Body of pancreas (tissue), 4 donors: ENCODE data around the gene SCUBE1. TPM values are rescaled to one million over a fixed set of nuclear protein-coding genes. Genes with fewer than 3 reads are reported as not detected.

Experiments
- ATAC-seq: fragments of 150-250 bp; one replicate; pipeline ENCODE4 v1.9.1; 2016
- DNase-seq, 4 donors: peaks; one replicate each; pipeline ENCODE4 v3.0.0-alpha.2; 2019
- H3K27ac ChIP-seq, 4 donors: fragments of 200-600 bp; sonication (generic); 1 replicate in 3 of 4; 2 replicates in 1 of 4; pipeline versions ENCODE4 v1.5.1 to v1.6.1; 2016 to 2019; ENCODE audit warnings: mild to moderate bottlenecking in 1 of 4, mixed read lengths in 1 of 4, moderate library complexity in 1 of 4
- H3K27me3 ChIP-seq, 2 donors: fragments of 200-600 bp; sonication (generic); one replicate each; pipeline ENCODE4 v1.6.0; 2016; ENCODE audit warnings: mild to moderate bottlenecking in 1 of 2
- H3K36me3 ChIP-seq, 2 donors: fragments of 200-600 bp; sonication (generic); replicated peaks in 1 of 2; 2 replicates each; pipeline ENCODE4 v1.5.1; 2016; ENCODE audit warnings: low read depth in 2 of 2; ENCODE audit not compliant: insufficient read depth in 1 of 2
- H3K4me1 ChIP-seq: fragments of 200-600 bp; sonication (generic); one replicate; pipeline ENCODE4 v1.6.0; 2016
- H3K4me3 ChIP-seq, 2 donors: fragments of 200-600 bp; sonication (generic); 1 replicate in 1 of 2; 2 replicates in 1 of 2; pipeline ENCODE4 v1.5.1; 2016 to 2019
- H3K9me3 ChIP-seq, 3 donors: fragments of 200-600 bp; sonication (generic); 1 replicate in 2 of 3; 2 replicates in 1 of 3; pipeline ENCODE4 v1.5.1; 2016
- POLR2A ChIP-seq, 3 donors: fragments of 450-650 bp; IDR thresholded peaks; one replicate each; pipeline ENCODE4 v1.6.1; 2016; ENCODE audit warnings: antibody characterized with exemption in 3 of 3, mild to moderate bottlenecking in 2 of 3
- WGBS, 2 donors: methylation state at CpG; one replicate each; pipeline ENCODE4 v1.1.5; 2017; 5-methylcytosine and 5-hydroxymethylcytosine counted together
- intact Hi-C: fragments of 100-400 bp; cut with DNase I; formaldehyde crosslinking; loops from one replicate; pipeline ENCODE4 v1.15.1; 2023
- total RNA-seq, 2 donors: library from RNA; depleted of rRNA; stranded (reverse); fragments of >200 nt; gene quantifications; one replicate each; pipeline ENCODE4 v1.1.0, GENCODE V29; 2016
- TF ChIP-seq, protein P1 (sequence below), 7 experiments: fragments of 450-650 bp in 4 of 7; fragments of 200-600 bp in 3 of 7; sonication (generic) in 3 of 7; IDR thresholded peaks; one replicate each; pipeline ENCODE4 v1.5.1; 2016 to 2019; ENCODE audit warnings: antibody characterized with exemption in 7 of 7

SCUBE1 gene
- total RNA-seq, 2 donors from 2014 or later = under 0.01 to 0.26 TPM

DNA sequence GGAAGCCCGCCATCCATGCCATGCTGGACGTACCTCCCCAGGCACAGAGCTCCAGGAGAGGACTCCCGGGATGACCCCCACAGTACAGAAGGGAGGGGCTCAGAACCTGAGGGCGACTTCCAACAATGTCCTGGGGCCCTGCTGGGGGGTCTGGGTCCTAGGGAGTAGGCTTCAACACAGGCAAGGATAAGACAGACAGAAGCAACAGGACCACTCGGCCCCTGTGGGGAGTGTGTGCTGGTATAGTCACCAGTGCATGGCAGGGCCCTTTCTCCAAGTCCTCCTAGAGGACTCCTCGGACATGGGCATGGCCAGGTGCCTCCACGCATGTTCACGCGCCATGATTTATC, 173.1 kb downstream of the SCUBE1 start:
- intact Hi-C loops = no loop called here
- TF ChIP-seq, protein P1, sequence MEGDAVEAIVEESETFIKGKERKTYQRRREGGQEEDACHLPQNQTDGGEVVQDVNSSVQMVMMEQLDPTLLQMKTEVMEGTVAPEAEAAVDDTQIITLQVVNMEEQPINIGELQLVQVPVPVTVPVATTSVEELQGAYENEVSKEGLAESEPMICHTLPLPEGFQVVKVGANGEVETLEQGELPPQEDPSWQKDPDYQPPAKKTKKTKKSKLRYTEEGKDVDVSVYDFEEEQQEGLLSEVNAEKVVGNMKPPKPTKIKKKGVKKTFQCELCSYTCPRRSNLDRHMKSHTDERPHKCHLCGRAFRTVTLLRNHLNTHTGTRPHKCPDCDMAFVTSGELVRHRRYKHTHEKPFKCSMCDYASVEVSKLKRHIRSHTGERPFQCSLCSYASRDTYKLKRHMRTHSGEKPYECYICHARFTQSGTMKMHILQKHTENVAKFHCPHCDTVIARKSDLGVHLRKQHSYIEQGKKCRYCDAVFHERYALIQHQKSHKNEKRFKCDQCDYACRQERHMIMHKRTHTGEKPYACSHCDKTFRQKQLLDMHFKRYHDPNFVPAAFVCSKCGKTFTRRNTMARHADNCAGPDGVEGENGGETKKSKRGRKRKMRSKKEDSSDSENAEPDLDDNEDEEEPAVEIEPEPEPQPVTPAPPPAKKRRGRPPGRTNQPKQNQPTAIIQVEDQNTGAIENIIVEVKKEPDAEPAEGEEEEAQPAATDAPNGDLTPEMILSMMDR (IDR thresholded peaks at IDR 0.05) = no peak
- no peak for TF ChIP-seq POLR2A (IDR thresholded peaks at IDR 0.05)
- H3K27me3 ChIP-seq = no peaks in the 10 kb centered on the region
- 90 to 96% methylated on average over 5 to 9 of the region's 9 CpGs for WGBS, 2 donors
- H3K27ac ChIP-seq = no peak overlapping the region
- H3K4me3 ChIP-seq = no peak overlapping the region
- DNase-seq (no peak), ATAC-seq (no peak)
- no peaks in the 10 kb centered on the region for H3K9me3 ChIP-seq
- H3K36me3 ChIP-seq = peaks cover 9 to 17% of the 10 kb centered on the region in 2 donors
- no peaks in the 10 kb centered on the region for H3K4me1 ChIP-seq

DNA sequence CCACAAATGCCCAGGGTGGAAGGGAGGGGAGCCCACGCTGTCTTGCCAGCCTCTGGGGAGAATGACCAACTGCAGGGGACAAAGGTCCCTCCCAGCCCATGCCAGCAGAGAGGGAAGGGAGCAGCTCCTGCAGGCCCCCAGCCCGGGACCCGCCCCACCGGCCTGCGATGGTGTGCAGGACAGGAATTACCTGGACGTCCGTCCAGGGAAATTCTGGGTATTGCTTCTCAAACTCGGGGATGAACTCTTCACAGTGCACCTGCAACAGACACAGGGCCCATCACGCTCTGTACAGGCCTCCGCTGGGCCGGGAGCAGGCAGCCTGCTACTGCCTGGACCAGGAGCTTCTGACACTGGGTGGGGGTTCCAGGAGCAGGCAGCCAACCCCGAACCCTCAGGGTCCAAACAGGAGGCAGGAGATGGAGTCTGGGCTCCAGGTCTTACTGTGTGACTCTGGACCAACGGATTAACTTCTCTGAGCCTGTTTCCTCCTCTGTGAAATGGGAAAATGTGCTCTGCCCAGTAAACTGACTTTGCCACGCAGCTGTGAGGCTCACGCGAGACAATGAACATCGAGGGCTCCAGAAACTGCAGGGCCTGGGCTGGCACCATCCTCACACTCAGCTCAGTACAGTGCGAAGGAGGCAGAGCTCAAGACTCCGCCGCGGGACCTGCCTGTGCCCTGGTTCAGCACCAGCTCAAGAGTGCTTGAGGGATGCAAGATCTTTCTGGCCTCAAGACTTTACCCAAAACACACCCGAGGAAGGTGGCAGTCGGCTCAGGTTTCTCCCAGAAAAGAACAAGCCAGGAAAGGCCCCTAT, 173.7 kb downstream of the SCUBE1 start:
- TF ChIP-seq, protein P1 (IDR thresholded peaks at IDR 0.05) = no peak
- TF ChIP-seq POLR2A (IDR thresholded peaks at IDR 0.05) = no peak
- Histone ChIP-seq H3K4me3 (no peak overlapping the region), H3K27ac (no peak overlapping the region), H3K27me3 (no peaks in the 10 kb centered on the region), H3K4me1 (no peaks in the 10 kb centered on the region), H3K36me3 (peaks cover 9 to 16% of the 10 kb centered on the region in 2 donors), H3K9me3 (no peaks in the 10 kb centered on the region)
- DNase-seq = no peak
- intact Hi-C loops = no loop called here
- ATAC-seq = no peak
- WGBS, 2 donors = 87 to 89% methylated on average over 12 to 23 of the region's 23 CpGs

DNA sequence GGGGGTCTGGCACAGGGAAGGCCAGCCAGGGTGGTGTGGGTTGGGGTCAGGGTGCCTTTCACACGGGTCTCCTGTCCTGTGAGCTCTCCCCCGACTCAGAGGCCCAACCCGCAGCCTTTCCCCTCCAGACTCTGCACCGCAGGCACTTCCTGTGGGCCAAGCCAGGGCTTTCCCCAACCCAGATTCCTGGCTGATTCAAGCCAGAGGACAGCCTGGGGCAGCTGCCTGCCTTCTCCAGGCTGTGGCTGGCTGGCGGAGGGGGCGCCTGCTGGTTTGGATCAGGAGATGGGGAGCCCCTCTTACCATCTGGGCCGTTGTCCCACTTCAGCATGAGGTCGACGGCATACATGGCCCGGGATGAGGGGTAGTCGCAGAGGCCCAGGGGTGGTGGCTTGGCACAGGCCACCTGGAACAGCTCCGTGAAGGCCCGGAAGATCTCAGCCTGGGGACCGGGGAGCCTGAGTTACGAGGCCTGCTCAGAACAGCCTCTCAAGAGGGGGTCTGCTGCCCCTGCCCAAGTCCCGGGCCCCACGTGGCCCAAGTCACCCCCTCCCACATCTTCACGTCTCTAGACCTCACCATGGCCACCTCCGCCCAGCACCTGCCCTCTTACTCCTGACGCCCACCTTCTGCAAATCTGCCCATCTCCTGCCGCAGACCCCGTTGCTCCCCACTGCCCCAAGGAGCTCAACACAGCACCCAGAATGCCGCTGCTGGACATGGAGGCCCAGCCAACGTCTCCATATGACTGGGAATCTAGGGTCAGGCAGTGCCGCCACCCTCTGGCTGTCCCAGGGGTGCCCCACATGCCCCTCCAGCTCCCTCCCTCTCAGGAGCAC, 174.5 kb downstream of the SCUBE1 start:
- TF ChIP-seq, protein P1 (IDR thresholded peaks at IDR 0.05) = no peak
- no peak for TF ChIP-seq POLR2A (IDR thresholded peaks at IDR 0.05)
- no peak for ATAC-seq
- no peak overlapping the region for H3K27ac ChIP-seq
- peaks cover 9 to 11% of the 10 kb centered on the region in 2 donors for H3K36me3 ChIP-seq
- intact Hi-C loops = no loop called here
- no peak for DNase-seq
- 83 to 93% methylated on average over 23 to 25 of the region's 25 CpGs for WGBS, 2 donors
- no peak overlapping the region for H3K4me3 ChIP-seq
- H3K27me3 ChIP-seq = no peaks in the 10 kb centered on the region
- H3K4me1 ChIP-seq = no peaks in the 10 kb centered on the region
- H3K9me3 ChIP-seq = no peaks in the 10 kb centered on the region

DNA sequence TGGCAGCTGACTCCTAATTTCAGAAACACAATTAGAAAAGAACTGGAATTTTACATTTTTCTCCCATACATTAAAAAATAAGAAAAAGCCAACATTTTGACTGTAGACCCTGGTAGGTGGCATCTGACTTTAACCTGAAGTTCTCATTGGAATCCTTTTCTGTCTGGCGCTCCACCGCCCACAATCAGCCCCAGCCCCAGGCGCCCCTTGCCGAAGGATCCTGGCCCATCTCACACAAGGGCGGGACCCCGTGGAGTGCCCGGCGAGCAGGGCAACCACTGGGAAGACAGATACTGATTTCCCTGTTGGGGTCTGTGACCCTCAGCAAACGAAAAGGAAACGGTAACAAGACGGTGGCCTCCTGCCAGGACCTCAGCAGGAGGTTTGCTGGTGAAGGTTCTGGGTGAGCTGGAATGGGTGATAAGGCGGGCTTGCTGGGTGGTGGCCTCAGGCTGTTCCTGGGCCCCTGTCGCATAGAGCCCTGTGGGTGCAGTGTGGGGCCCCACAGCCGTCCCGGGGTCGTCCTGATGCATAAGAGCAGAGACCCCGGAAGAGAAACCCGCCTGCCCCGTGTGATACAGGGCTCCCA, 176.1 kb downstream of the SCUBE1 start:
- H3K4me3 ChIP-seq = no peak overlapping the region
- WGBS, 2 donors = 92 to 93% methylated on average over 11 to 19 of the region's 19 CpGs
- H3K9me3 ChIP-seq = no peaks in the 10 kb centered on the region
- TF ChIP-seq POLR2A (IDR thresholded peaks at IDR 0.05) = no peak
- TF ChIP-seq, protein P1 (IDR thresholded peaks at IDR 0.05) = no peak
- intact Hi-C loops = no loop called here
- no peak for ATAC-seq
- DNase-seq = no peak
- no peaks in the 10 kb centered on the region for H3K27me3 ChIP-seq
- H3K36me3 ChIP-seq = peaks cover 7 to 9% of the 10 kb centered on the region in 2 donors
- no peaks in the 10 kb centered on the region for H3K4me1 ChIP-seq
- H3K27ac ChIP-seq = no peak overlapping the region
